DND-41 (cell line): ENCODE measurements around the gene LDHAL6B.

Experiments
- ATAC-seq: fragments of 200-7000 bp; cut with Tn5 transposase; 3 replicates; pipeline ENCODE4 v1.9.1; 2021; ENCODE audit warnings: low read depth; ENCODE audit not compliant: insufficient read depth
- DNase-seq: peaks from one replicate; pipeline ENCODE4 v3.0.0-alpha.2; 2020
- H2AFZ ChIP-seq: 2 replicates; pipeline ENCODE4 v1.6.0; 2012; ENCODE audit warnings: low read depth, low read length
- H3K27ac ChIP-seq: 2 replicates; pipeline ENCODE4 v1.5.1; 2012; ENCODE audit warnings: low read length, inconsistent platforms
- H3K27me3 ChIP-seq: fragments of 200-600 bp; sonication (generic); 2 replicates; pipeline ENCODE4 v1.6.0; 2012; ENCODE audit warnings: low read length, mild to moderate bottlenecking, inconsistent platforms; ENCODE audit not compliant: insufficient read depth, poor library complexity
- H3K36me3 ChIP-seq: 2 replicates; pipeline ENCODE4 v1.5.1; 2012; ENCODE audit warnings: low read length, inconsistent platforms; ENCODE audit not compliant: insufficient read depth
- H3K4me1 ChIP-seq: 2 replicates; pipeline ENCODE4 v1.5.1; 2012; ENCODE audit warnings: mild to moderate bottlenecking, low read length; ENCODE audit not compliant: insufficient read depth
- H3K4me2 ChIP-seq: 2 replicates; pipeline ENCODE4 v1.6.0; 2012; ENCODE audit warnings: mild to moderate bottlenecking, moderate library complexity, low read length, inconsistent platforms; ENCODE audit not compliant: insufficient read depth
- H3K4me3 ChIP-seq, 2 experiments: fragments of 200-600 bp in 1 of 2; shearing (Covaris generic) in 1 of 2; 2 replicates each; pipeline ENCODE4 v1.5.1; 2012 to 2016; ENCODE audit warnings: inconsistent platforms in 2 of 2, low read length in 2 of 2, mild to moderate bottlenecking in 2 of 2, low read depth in 1 of 2, moderate library complexity in 1 of 2
- H3K79me2 ChIP-seq: 2 replicates; pipeline ENCODE4 v1.6.0; 2012; ENCODE audit warnings: low read length, inconsistent platforms; ENCODE audit not compliant: insufficient read depth
- H3K9ac ChIP-seq: 2 replicates; pipeline ENCODE4 v1.6.0; 2012; ENCODE audit warnings: low read depth, mild to moderate bottlenecking, inconsistent platforms, low read length, moderate library complexity
- H3K9me3 ChIP-seq: 2 replicates; pipeline ENCODE4 v1.5.1; 2012; ENCODE audit warnings: low read length, moderate library complexity, mild to moderate bottlenecking, inconsistent platforms; ENCODE audit not compliant: insufficient read depth, severe bottlenecking
- H4K20me1 ChIP-seq: 2 replicates; pipeline ENCODE4 v1.6.0; 2012; ENCODE audit warnings: low read length; ENCODE audit not compliant: insufficient read depth
- CTCF ChIP-seq: IDR thresholded peaks from 2 replicates; pipeline ENCODE4 v1.5.1; 2012; ENCODE audit warnings: borderline replicate concordance, low read length, moderate library complexity, mild to moderate bottlenecking; ENCODE audit not compliant: poor library complexity, severe bottlenecking; ENCODE audit errors: extremely low read depth
- EZH2 ChIP-seq: IDR thresholded peaks from 3 replicates; pipeline ENCODE4 v1.6.1; 2012; ENCODE audit warnings: borderline replicate concordance, low read depth, mild to moderate bottlenecking, moderate library complexity, low read length, inconsistent platforms; ENCODE audit not compliant: severe bottlenecking

The LDHAL6B gene

GRCh38 chr15:59221511-59222505 lies 15.2 kb downstream of the LDHAL6B start:
- ATAC-seq (no peak), DNase-seq (no peak)
- Histone ChIP-seq H3K27ac (no peak overlapping the region), H3K4me1 (no peaks in the 10 kb centered on the region), H3K9me3 (no peaks in the 10 kb centered on the region), H3K4me2 (no peak overlapping the region), H3K79me2 (no peaks in the 10 kb centered on the region), H3K9ac (no peak overlapping the region), H3K27me3 (peaks cover 3% of the 10 kb centered on the region), H4K20me1 (no peaks in the 10 kb centered on the region), H2AFZ (no peak overlapping the region), H3K4me3 (no peak overlapping the region), H3K36me3 (no peaks in the 10 kb centered on the region)
- TF ChIP-seq CTCF (no peak), EZH2 (no peak)

GRCh38 chr15:59222906-59223550 lies 16.4 kb downstream of the LDHAL6B start:
- TF ChIP-seq EZH2: no peak
- TF ChIP-seq CTCF: no peak
- Histone ChIP-seq H3K4me1 (no peaks in the 10 kb centered on the region), H3K79me2 (no peaks in the 10 kb centered on the region), H2AFZ (no peak overlapping the region), H3K4me2 (no peak overlapping the region), H3K36me3 (no peaks in the 10 kb centered on the region), H3K27me3 (peaks cover 3% of the 10 kb centered on the region), H3K27ac (no peak overlapping the region), H3K9me3 (no peaks in the 10 kb centered on the region), H3K4me3 (no peak overlapping the region), H4K20me1 (no peaks in the 10 kb centered on the region), H3K9ac (no peak overlapping the region)
- DNase-seq: no peak
- no peak for ATAC-seq

- Histone ChIP-seq H3K4me3 (no peak overlapping the region), H3K79me2 (no peaks in the 10 kb centered on the region), H3K9ac (no peak overlapping the region), H4K20me1 (no peaks in the 10 kb centered on the region), H3K4me1 (no peaks in the 10 kb centered on the region), H2AFZ (no peak overlapping the region), H3K36me3 (no peaks in the 10 kb centered on the region), H3K9me3 (no peaks in the 10 kb centered on the region), H3K27ac (no peak overlapping the region), H3K27me3 (peaks cover 3% of the 10 kb centered on the region), H3K4me2 (no peak overlapping the region)
- ATAC-seq (no peak), DNase-seq (no peak)
- no peak for TF ChIP-seq EZH2
- no peak for TF ChIP-seq CTCF
Measured at GRCh38 chr15:59223736-59224135, 17.1 kb downstream of the LDHAL6B start.
